ENCODE data around the gene ZNF532. TPM values are rescaled to one million over a fixed set of nuclear protein-coding genes. Genes with fewer than 3 reads are reported as not detected.
A peak's percentile ranks its signal among the peaks of the same experiment; 100 is the strongest.
"Not testable (repeated sequence)": the region's sequence is repeated elsewhere in the genome, so short reads cannot be mapped to it uniquely, and the experiment has no call there.

Gene ZNF532, protein sequence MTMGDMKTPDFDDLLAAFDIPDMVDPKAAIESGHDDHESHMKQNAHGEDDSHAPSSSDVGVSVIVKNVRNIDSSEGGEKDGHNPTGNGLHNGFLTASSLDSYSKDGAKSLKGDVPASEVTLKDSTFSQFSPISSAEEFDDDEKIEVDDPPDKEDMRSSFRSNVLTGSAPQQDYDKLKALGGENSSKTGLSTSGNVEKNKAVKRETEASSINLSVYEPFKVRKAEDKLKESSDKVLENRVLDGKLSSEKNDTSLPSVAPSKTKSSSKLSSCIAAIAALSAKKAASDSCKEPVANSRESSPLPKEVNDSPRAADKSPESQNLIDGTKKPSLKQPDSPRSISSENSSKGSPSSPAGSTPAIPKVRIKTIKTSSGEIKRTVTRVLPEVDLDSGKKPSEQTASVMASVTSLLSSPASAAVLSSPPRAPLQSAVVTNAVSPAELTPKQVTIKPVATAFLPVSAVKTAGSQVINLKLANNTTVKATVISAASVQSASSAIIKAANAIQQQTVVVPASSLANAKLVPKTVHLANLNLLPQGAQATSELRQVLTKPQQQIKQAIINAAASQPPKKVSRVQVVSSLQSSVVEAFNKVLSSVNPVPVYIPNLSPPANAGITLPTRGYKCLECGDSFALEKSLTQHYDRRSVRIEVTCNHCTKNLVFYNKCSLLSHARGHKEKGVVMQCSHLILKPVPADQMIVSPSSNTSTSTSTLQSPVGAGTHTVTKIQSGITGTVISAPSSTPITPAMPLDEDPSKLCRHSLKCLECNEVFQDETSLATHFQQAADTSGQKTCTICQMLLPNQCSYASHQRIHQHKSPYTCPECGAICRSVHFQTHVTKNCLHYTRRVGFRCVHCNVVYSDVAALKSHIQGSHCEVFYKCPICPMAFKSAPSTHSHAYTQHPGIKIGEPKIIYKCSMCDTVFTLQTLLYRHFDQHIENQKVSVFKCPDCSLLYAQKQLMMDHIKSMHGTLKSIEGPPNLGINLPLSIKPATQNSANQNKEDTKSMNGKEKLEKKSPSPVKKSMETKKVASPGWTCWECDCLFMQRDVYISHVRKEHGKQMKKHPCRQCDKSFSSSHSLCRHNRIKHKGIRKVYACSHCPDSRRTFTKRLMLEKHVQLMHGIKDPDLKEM (N-terminal part only)
- 10 to 100 TPM; 55.5 to 79.3 (median 68.5) TPM for polyA plus RNA-seq (ENCODE audit: insufficient read length in 10 of 10)
- long read RNA-seq, donor 1, full-length matches to known transcripts: 6 of 11 reads
- long read RNA-seq, donor 1, partial matches to known transcripts: 5 of 11 reads
- long read RNA-seq, donor 1, other reads (novel, unspliced or antisense): 0 of 11 reads
- long read RNA-seq, donor 2, partial matches to known transcripts: 0 of 5 reads
- long read RNA-seq, donor 2, other reads (novel, unspliced or antisense): 0 of 5 reads
- long read RNA-seq, donor 3: 0 reads
- long read RNA-seq, donor 4, partial matches to known transcripts: 0 of 5 reads
- long read RNA-seq, donor 4, other reads (novel, unspliced or antisense): 0 of 5 reads
- long read RNA-seq, donor 5, full-length matches to known transcripts: 12 of 48 reads
- long read RNA-seq, donor 5, partial matches to known transcripts: 36 of 48 reads
- long read RNA-seq, donor 5, other reads (novel, unspliced or antisense): 0 of 48 reads
- long read RNA-seq, donor 6, partial matches to known transcripts: 0 of 2 reads
- long read RNA-seq, donor 6, other reads (novel, unspliced or antisense): 0 of 2 reads
- long read RNA-seq, donor 7, full-length matches to known transcripts: 10 of 19 reads
- long read RNA-seq, donor 7, partial matches to known transcripts: 9 of 19 reads
- long read RNA-seq, donor 7, other reads (novel, unspliced or antisense): 0 of 19 reads
- long read RNA-seq, donor 8, full-length matches to known transcripts: 6 of 17 reads
- long read RNA-seq, donor 8, partial matches to known transcripts: 11 of 17 reads
- long read RNA-seq, donor 8, other reads (novel, unspliced or antisense): 0 of 17 reads
- long read RNA-seq, donor 9, partial matches to known transcripts: 0 of 1 reads
- long read RNA-seq, donor 9, other reads (novel, unspliced or antisense): 0 of 1 reads

GRCh38 chr18:58864146-58865032 is at the start of gene ZNF532:
TSS of gene ZNF532 (plus strand) at chr18:58864877. CDS start in a region left out here.
- DNase-seq: peak; percentile 75 to 92 (median 84)

- no peak for DNase-seq
These were observed 45.6 kb upstream of the ZNF532 start for GRCh38 chr18:58819051-58819450.

GRCh38 chr18:58820251-58820650 is 44.4 kb upstream of the ZNF532 start:
- no peak for DNase-seq

GRCh38 chr18:58822944-58823343 is 41.7 kb upstream of the ZNF532 start:
- DNase-seq: no peak

GRCh38 chr18:58823412-58823811 is 41.3 kb upstream of the ZNF532 start:
- no peak for DNase-seq

DNA sequence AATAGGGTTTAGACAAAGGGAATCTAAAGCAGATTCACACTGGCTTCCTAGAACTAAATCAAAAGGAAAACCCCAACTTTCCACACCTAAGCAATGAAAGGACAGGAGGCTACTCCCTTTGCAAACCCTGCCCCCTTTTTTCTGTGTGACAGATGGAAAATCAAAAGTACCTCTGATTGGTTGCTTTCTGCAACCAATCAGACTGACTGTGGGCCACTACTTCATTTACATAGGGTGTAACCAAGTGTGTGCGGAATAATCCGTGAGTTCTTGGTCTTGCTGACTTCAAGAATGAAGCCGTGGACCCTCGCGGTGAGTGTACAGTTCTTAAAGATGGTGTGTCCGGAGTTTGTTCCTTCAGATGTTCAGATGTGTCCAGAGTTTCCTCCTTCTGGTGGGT is 37.8 kb upstream of the ZNF532 start:
- DNase-seq: not testable (repeated sequence)

DNA sequence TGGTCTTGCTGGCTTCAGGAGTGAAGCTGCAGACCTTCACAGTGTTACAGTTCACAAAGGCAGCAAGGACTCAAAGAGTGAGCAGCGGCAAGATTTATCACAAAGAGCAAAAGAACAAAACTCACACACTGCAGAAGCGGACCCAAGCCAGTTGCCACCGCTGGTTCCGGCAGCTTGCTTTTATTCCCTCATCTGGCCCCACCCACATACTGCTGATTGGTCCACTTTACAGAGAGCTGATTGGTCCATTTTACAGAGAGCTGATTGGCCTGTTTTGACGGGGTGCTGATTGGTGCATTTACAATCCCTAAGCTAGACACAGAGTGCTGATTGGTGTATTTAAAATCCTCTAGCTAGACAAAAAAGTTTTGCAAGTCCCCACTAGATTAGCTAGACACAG is 37.2 kb upstream of the ZNF532 start:
- no peak for DNase-seq

DNA sequence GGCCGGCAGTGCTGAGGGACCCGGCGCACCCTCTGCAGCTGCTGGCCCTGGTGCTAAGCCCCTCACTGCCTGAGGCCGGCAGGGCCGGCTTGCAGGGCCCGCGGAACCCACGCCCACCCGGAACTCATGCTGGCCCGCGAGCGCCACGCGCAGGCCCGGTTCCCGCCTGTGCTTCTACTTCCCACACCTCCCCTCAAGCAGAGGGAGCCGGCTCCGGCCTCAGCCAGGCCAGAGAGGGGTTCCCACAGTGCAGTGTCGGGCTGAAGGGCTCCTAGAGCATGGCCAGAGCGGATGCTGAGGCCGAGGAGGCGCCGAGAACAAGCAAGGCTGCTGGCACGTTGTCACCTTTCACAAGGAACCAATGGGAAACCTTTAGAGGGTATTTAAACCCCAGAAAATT is 36.8 kb upstream of the ZNF532 start:
- no peak for DNase-seq

- DNase-seq: no peak
These were observed 36.1 kb upstream of the ZNF532 start for GRCh38 chr18:58828399-58829121.

GRCh38 chr18:58829263-58829662 is 35.4 kb upstream of the ZNF532 start:
- peak in 2 of 3 donors; percentile 11 to 49 for DNase-seq

DNA sequence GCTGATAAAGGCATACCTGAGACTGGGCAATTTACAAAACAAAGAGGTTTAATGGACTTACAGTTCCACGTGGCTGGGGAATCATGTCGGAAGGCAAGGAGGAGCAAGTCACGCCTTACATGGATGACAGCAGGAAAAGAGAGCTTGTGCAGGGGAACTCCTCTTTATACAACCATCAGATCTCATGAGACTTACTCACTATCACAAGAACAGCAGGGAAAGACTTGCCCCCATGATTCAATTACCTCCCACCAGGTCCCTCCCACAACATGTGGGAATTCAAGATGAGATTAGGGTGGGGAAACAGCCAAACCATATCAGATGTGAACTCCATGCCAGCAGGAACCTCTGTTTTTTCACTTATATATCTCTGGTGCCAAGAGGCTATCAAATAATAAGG is 34.8 kb upstream of the ZNF532 start:
- DNase-seq: not testable (repeated sequence)

GRCh38 chr18:58831606-58832005 is 33.1 kb upstream of the ZNF532 start:
- DNase-seq: peak in 1 of 3 donors; percentile 14

DNA sequence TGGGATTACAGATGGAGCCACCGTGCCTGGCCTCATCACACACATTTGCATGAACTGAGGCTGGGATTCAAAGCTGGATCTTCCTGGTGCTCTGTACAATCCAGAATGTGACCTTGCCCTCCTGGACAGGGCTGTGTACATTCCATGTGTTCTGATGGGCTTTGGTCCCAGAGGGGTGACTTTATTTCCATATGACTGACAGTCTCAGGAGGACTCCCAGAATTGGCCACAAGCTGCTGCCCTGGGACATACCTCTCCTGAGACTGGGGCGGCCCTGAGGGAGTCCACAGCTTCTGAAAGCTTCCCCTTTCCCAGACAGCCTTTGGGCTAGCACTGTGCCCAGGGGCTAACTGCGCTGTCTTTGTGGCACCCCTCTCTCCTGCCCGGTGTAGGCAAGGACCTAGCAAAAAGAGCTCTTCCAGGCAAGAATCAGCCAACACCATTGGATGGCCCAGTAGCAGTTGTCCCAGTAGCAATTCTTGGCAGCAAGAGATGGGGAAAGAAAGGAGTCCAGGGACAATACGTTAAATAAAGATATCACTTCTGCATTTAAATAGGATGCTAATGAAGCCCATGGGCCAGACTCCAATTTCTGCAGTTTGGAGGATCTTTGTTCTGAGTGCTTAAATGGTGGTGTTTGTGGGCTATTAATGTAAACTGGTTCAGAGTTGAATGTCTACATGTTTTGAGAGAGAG is 26.4 kb upstream of the ZNF532 start:
- DNase-seq: no peak

- DNase-seq: no peak
These were observed 25.7 kb upstream of the ZNF532 start for GRCh38 chr18:58838946-58839345.

- DNase-seq: no peak
These were observed 21.5 kb upstream of the ZNF532 start for GRCh38 chr18:58842978-58843687.

DNA sequence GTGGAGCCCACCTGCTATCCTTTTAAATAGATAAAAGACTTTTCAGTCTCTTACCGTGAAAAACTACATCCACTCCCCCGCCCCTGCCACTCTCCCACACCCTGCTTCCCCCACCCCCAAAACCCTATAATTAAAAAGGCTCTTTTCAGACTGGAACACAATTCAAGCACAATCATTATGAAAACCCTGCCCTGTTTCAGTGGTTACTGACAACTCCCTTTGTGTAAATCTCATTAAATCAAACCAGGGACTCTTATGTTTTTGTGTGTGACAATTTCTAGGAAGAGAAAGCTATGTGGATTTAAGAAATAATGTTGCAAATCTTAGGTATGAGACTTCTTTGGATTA is 21.0 kb upstream of the ZNF532 start:
- no peak for DNase-seq

GRCh38 chr18:58844871-58845270 is 19.8 kb upstream of the ZNF532 start:
- no peak for DNase-seq

All from muscle of back (tissue), 13 donors.